OCI-LY1 (cell line): ENCODE results near the gene CRB3.

Source experiments
- H2AFZ ChIP-seq: fragments of 200-600 bp; sonication (generic), shearing (Covaris generic); 2 replicates; pipeline ENCODE4 v1.6.0; 2014; ENCODE audit warnings: antibody characterized with exemption, mild to moderate bottlenecking, low read length
- H3F3A ChIP-seq: fragments of 200-600 bp; sonication (generic), shearing (Covaris generic); 2 replicates; pipeline ENCODE4 v1.6.0; 2014; ENCODE audit warnings: mild to moderate bottlenecking, antibody characterized with exemption, low read length, moderate library complexity; ENCODE audit not compliant: insufficient read depth
- H3K27ac ChIP-seq: fragments of 200-600 bp; sonication (generic); 2 replicates; pipeline ENCODE4 v1.5.1; 2014; ENCODE audit warnings: low read length, mixed run types, mild to moderate bottlenecking, low read depth; ENCODE audit not compliant: poor library complexity, severe bottlenecking
- H3K27me3 ChIP-seq: fragments of 200-600 bp; sonication (generic); 2 replicates; pipeline ENCODE4 v1.6.0; 2014; ENCODE audit warnings: antibody characterized with exemption, mild to moderate bottlenecking, low read length, moderate library complexity; ENCODE audit not compliant: insufficient read depth
- H3K36me3 ChIP-seq: fragments of 200-600 bp; sonication (generic); 2 replicates; pipeline ENCODE4 v1.6.1; 2014; ENCODE audit warnings: mild to moderate bottlenecking, antibody characterized with exemption, low read length, moderate library complexity, mixed read lengths; ENCODE audit not compliant: insufficient read depth
- H3K4me1 ChIP-seq: fragments of 200-600 bp; sonication (generic); 2 replicates; pipeline ENCODE4 v1.5.1; 2014; ENCODE audit warnings: mild to moderate bottlenecking, low read length, moderate library complexity; ENCODE audit not compliant: insufficient read depth, severe bottlenecking
- H3K4me2 ChIP-seq: fragments of 200-600 bp; sonication (generic), shearing (Covaris generic); 2 replicates; pipeline ENCODE4 v1.6.1; 2014; ENCODE audit warnings: low read length
- H3K4me3 ChIP-seq: fragments of 200-600 bp; sonication (generic); 2 replicates; pipeline ENCODE4 v1.5.1; 2014; ENCODE audit warnings: low read length, low read depth, mild to moderate bottlenecking, mixed read lengths; ENCODE audit not compliant: poor library complexity, severe bottlenecking
- H3K79me2 ChIP-seq: fragments of 200-600 bp; shearing (Covaris generic); 2 replicates; pipeline ENCODE4 v1.6.1; 2016; ENCODE audit warnings: mixed run types, low read length, mixed read lengths; ENCODE audit not compliant: insufficient read depth
- H3K9ac ChIP-seq: fragments of 200-600 bp; sonication (generic), shearing (Covaris generic); 2 replicates; pipeline ENCODE4 v1.6.1; 2014; ENCODE audit warnings: mild to moderate bottlenecking, low read length, mixed read lengths
- H3K9me2 ChIP-seq: fragments of 200-600 bp; sonication (generic), shearing (Covaris generic); 2 replicates; pipeline ENCODE4 v1.6.1; 2014; ENCODE audit warnings: low read depth, mild to moderate bottlenecking, low read length, mixed read lengths
- H3K9me3 ChIP-seq: fragments of 200-600 bp; shearing (Covaris generic); 2 replicates; pipeline ENCODE4 v1.6.1; 2014; ENCODE audit warnings: low read length, mixed read lengths
- H4K20me1 ChIP-seq: fragments of 200-600 bp; sonication (generic), shearing (Covaris generic); 2 replicates; pipeline ENCODE4 v1.6.0; 2016; ENCODE audit warnings: mild to moderate bottlenecking, low read length; ENCODE audit not compliant: insufficient read depth
- EZH2 ChIP-seq: fragments of 200-600 bp; sonication (generic), shearing (Covaris generic); IDR thresholded peaks from 2 replicates; pipeline ENCODE4 v1.8.0; 2017; ENCODE audit warnings: borderline replicate concordance, mixed run types, mild to moderate bottlenecking, antibody characterized with exemption, low read length, moderate library complexity, mixed read lengths
- TF ChIP-seq, protein P1 (sequence below): fragments of 200-600 bp; sonication (generic), shearing (Covaris generic); IDR thresholded peaks from 2 replicates; pipeline ENCODE4 v1.5.1; 2017; ENCODE audit warnings: mild to moderate bottlenecking, antibody characterized with exemption, low read length, moderate library complexity, mixed read lengths

Gene CRB3

DNA sequence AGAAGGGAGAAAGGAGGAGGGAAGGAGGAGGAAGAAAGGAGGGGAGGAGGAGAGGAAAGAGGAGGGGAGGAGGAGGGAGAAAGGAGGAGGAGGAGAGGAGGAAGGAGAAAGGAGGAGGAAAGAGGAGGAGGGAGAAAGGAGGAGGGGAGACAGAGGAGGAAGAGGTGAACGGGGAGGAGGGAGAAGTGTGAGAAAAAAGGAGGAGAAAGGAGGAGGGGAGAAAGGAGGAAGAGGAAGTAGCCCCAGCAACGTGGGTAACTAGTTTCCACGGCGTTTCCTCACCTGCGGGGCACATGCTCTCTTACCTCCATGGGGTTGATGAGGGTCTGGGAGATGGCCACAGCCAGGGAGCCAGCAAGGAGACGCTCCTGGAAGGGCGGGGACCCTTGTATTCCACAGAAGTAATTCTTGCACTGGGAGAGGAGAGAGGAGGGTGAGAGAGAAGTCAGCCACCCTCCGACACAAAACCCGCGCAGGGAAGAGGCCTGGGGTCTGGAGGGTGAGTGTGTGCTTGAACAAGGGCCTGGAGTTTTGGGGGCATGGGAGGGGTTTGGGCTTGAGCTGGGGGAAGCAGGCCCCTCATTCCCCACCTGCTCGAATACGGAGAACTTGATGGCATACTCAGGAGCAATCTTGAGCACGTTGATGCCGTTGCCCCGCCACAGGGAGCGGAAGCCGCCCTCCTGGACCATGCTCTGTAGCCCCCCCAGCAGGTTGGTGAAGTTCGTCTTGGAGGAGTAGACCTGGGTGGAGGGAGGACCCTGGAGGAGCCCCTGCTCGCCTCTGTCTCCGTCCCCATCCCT lies 34.5 kb upstream of the CRB3 start:
- H2AFZ ChIP-seq = no peak overlapping the region
- no peak overlapping the region for H3K4me3 ChIP-seq
- H3K36me3 ChIP-seq = no peaks in the 10 kb centered on the region
- no peaks in the 10 kb centered on the region for H3K79me2 ChIP-seq
- no peak overlapping the region for H3K9ac ChIP-seq
- no peaks in the 10 kb centered on the region for H3F3A ChIP-seq
- H3K27ac ChIP-seq = no peak overlapping the region
- H3K9me2 ChIP-seq = no peaks in the 10 kb centered on the region
- H3K4me2 ChIP-seq = no peak overlapping the region
- H3K9me3 ChIP-seq = no peaks in the 10 kb centered on the region
- no peaks in the 10 kb centered on the region for H3K27me3 ChIP-seq
- TF ChIP-seq, protein P1, sequence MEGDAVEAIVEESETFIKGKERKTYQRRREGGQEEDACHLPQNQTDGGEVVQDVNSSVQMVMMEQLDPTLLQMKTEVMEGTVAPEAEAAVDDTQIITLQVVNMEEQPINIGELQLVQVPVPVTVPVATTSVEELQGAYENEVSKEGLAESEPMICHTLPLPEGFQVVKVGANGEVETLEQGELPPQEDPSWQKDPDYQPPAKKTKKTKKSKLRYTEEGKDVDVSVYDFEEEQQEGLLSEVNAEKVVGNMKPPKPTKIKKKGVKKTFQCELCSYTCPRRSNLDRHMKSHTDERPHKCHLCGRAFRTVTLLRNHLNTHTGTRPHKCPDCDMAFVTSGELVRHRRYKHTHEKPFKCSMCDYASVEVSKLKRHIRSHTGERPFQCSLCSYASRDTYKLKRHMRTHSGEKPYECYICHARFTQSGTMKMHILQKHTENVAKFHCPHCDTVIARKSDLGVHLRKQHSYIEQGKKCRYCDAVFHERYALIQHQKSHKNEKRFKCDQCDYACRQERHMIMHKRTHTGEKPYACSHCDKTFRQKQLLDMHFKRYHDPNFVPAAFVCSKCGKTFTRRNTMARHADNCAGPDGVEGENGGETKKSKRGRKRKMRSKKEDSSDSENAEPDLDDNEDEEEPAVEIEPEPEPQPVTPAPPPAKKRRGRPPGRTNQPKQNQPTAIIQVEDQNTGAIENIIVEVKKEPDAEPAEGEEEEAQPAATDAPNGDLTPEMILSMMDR = no peak
- TF ChIP-seq EZH2 = no peak
- peaks cover 6% of the 10 kb centered on the region for H3K4me1 ChIP-seq
- H4K20me1 ChIP-seq = no peaks in the 10 kb centered on the region

DNA sequence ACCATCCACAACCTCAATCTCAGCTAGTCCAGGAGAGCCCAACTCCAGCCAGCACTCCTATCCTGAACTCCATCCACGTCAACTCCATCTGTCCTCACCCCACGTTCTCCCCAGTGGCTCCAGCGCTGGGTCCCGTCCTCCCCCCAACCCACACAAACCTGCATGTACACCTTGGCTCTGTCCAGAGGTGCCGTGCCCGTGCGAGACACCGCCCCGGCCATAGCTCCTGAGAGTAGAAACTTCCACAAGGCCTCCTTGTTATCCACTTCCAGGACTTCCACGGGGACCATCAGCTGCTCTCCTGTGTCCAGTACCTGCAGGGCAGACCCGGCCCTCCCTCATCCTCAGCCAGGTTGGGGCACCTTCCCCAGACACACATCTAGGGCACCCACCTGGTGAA lies 32.2 kb upstream of the CRB3 start:
- TF ChIP-seq EZH2 = no peak
- TF ChIP-seq, protein P1 = no peak

DNA sequence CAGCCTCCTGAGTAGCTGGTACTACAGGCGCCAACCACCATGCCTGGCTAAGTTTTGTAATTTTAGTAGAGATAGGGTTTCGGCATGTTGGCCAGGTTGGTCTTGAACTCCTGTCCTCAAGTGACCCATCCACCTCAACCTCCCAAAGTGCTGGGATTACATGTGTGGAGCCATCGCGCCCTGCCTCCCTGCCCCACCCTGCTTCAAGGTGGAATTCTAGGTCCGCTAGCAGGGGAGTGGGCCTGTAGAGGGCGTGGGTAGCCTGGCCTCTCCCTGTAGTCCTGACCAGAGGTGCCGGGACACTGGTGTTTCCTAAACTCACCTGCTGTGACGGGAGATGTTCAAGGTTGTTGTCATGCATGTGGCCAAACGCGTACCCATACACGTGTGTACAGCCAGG lies 30.9 kb upstream of the CRB3 start:
- no peaks in the 10 kb centered on the region; the same call in 1 of the 2 replicates for H3K36me3 ChIP-seq
- no peaks in the 10 kb centered on the region for H3K9me3 ChIP-seq
- no peak overlapping the region for H2AFZ ChIP-seq
- H3F3A ChIP-seq = no peaks in the 10 kb centered on the region
- no peaks in the 10 kb centered on the region for H3K4me1 ChIP-seq
- H3K4me3 ChIP-seq = no peak overlapping the region
- TF ChIP-seq, protein P1 = no peak
- TF ChIP-seq EZH2 = no peak
- H3K79me2 ChIP-seq = no peaks in the 10 kb centered on the region
- H3K4me2 ChIP-seq = no peak overlapping the region
- H4K20me1 ChIP-seq = no peaks in the 10 kb centered on the region
- no peak overlapping the region for H3K27ac ChIP-seq
- H3K27me3 ChIP-seq = no peaks in the 10 kb centered on the region
- no peak overlapping the region for H3K9ac ChIP-seq
- H3K9me2 ChIP-seq = no peaks in the 10 kb centered on the region

More for the DNA sequence above, 32.2 kb upstream of the CRB3 start:
- H3F3A ChIP-seq = no peaks in the 10 kb centered on the region
- H3K4me1 ChIP-seq = no peaks in the 10 kb centered on the region
- H3K79me2 ChIP-seq = no peaks in the 10 kb centered on the region
- no peak overlapping the region for H3K4me3 ChIP-seq
- no peaks in the 10 kb centered on the region for H3K9me2 ChIP-seq
- H3K36me3 ChIP-seq = no peaks in the 10 kb centered on the region; the same call in 1 of the 2 replicates
- H2AFZ ChIP-seq = no peak overlapping the region
- no peak overlapping the region for H3K4me2 ChIP-seq
- no peaks in the 10 kb centered on the region for H3K27me3 ChIP-seq
- H3K27ac ChIP-seq = no peak overlapping the region
- H4K20me1 ChIP-seq = no peaks in the 10 kb centered on the region
- no peak overlapping the region for H3K9ac ChIP-seq
- no peaks in the 10 kb centered on the region for H3K9me3 ChIP-seq
